NCI-H446 (cell line): Measurements from ENCODE around the gene GALNTL6.
"Not testable (repeated sequence)": the region's sequence is repeated elsewhere in the genome, so short reads cannot be mapped to it uniquely, and the experiment has no call there.

Source experiments
- DNase-seq, 2 experiments: peaks; one replicate each; lab custom pipeline; 2025; lab: John Stamatoyannopoulos, UW

GALNTL6 gene

GRCh38 chr4:172750910-172751309 lies 937.7 kb downstream of the GALNTL6 start:
- no peak for DNase-seq

- DNase-seq, result no peak
Measured at GRCh38 chr4:172751550-172751949, 938.3 kb downstream of the GALNTL6 start.

GRCh38 chr4:172758586-172759340 lies 945.6 kb downstream of the GALNTL6 start:
- DNase-seq, result no peak

GRCh38 chr4:172760512-172760911 lies 947.3 kb downstream of the GALNTL6 start:
- no peak for DNase-seq

DNA sequence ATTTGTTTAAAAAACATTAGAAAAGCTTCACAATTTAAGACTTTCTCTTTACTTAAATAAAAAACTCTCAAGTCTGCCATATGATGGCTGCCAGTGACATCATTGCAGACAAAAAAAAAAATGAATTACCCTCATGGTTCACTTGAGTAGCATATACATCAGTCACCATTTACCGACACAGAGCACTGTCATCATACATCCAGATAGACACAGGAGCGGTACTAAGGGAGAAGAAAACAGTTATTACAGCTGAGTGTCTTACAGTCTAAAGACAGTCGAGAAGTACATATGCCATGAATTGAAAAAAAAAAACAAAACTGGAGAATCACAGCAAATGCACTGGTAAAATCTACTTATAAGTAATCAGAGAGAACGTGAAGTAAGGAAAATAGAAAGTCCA lies 949.7 kb downstream of the GALNTL6 start:
- DNase-seq, result no peak

- DNase-seq, result no peak
Measured at GRCh38 chr4:172770787-172771186, 957.6 kb downstream of the GALNTL6 start.

GRCh38 chr4:172772781-172773180 lies 959.6 kb downstream of the GALNTL6 start:
- DNase-seq, result no peak

- DNase-seq, result no peak
Measured at GRCh38 chr4:172776203-172776861, 963.1 kb downstream of the GALNTL6 start.

DNA sequence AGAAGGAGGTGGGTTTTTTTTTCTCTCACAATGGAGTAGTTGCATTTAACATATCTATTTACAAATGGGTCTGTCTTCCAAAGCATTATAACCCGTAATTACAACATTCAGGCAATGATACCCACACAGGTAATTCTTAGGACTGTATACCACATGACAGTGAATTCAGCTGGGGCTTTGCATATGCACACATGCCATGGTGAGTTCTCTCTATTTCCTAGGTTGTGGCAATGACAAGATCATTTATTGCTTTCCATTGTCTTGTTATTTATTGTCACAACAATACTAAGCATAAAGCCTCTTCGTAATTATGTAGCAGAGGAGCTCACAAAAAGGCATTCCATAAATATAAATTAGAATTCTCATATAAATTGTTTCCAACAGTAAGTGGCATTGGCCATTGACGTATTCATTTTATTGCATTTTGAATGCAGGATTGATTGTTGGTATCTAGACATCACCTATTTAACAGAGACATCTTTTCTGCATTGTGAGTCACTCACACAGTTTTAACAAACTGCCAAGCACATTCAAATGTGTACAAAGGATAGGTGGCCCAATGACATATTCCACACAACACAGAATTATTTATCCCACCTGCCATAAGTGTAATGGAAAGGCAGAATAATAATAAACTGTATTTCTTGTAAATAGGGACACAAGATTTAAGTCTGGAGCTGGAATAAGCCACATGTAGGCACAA lies 964.7 kb downstream of the GALNTL6 start:
- DNase-seq, result no peak

DNA sequence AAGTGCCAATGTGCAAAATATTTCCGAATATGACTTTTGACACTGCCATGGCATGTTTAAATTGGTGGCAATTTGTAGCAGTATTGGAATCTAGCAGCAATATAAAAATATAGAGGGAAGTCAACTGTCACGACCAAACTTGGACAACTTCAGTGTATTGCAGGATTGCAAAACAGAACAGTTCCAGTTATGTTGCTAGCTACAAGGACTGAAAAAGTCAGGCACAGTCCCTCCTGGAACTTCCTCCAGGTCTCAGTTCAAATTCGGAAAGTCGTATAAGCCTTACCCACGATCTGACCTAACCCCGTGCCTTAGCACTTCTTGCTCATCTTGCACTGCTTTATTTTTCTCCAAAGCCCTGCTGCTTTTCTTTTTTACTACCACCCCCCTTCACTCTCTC lies 965.4 kb downstream of the GALNTL6 start:
- no peak for DNase-seq

DNA sequence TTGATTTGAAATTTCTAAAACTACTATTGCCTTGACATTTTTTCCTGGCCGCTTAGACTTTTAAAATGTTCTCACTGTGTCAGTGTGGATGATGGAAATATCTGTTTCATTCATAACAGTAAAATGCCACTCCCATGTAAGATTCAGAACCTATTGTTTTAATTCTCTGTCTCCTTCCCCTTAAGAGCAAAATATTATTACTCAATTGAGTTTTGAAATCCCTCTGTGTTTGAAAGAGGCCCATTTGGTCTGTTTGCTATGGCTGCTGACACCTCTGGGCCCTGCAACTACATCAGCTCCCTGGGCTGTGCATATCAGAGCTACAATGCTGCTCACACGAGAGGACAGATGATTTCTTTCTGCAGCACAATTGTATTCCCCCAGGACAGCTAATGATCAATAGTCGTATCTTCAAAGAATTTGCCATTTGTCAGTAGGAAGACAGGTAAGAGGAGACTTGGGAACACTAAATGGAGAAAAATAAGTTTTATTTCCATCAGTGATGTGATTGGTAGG lies 967.4 kb downstream of the GALNTL6 start:
- DNase-seq, result no peak

- no peak for DNase-seq
Measured at GRCh38 chr4:172785613-172786012, 972.4 kb downstream of the GALNTL6 start.

DNA sequence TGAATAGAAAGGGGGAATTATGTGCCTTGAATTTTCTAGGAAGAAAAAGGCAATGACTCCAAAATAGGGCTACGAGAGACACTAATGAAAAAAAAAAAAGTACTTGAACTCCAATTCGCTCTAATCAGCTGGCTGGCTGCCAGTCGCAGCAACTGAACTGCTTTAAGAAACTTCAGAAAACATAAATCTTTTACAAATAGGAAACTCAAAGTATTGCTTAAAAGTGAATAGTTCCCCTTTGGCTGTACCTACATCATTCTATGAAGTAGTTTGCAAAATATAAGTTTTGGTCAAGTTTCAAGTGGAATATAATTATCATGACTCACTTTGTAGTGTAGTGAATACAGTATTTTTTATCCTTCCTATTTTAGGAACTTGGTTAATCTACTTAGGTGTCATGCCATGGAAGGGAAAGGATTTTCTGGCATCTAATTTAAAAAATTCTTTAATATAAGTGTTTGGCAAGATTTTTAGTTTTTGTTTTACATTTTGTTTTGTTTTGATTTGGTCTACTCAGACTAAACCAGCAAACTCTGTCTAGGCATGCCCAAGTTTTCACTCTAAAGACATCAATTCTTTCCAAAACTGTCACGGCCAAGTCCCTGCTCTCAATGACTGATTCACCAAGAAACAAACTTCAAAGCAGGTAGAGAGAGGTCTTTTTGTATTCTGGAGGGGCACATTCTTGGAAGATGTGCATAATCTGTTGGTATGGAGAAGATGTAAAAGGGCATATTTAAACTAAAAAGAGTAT lies 973.0 kb downstream of the GALNTL6 start:
- DNase-seq, result no peak

GRCh38 chr4:172787111-172787510 lies 973.9 kb downstream of the GALNTL6 start:
- DNase-seq, result no peak

GRCh38 chr4:172791841-172792240 lies 978.6 kb downstream of the GALNTL6 start:
- DNase-seq, result no peak

GRCh38 chr4:172793565-172794306 lies 980.5 kb downstream of the GALNTL6 start:
- no peak for DNase-seq

DNA sequence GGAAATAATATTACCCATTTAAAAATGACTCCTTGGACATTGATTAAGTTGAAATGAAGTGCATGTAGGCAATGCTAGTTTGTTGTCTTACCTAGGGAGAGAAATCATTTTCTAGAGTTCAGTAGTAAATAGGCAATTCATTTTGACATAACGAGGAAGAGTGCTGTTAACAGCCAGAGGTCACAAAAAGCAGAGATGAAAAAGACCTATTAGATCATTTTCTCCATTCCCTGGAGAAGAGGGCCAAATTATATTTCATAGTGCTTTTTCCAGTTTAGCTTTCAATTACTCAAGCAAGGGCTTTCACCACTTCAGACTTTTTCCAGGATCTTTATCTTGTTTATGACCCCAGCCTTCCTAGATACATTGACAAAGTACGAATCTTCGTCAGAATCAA lies 981.1 kb downstream of the GALNTL6 start:
- no peak for DNase-seq

DNA sequence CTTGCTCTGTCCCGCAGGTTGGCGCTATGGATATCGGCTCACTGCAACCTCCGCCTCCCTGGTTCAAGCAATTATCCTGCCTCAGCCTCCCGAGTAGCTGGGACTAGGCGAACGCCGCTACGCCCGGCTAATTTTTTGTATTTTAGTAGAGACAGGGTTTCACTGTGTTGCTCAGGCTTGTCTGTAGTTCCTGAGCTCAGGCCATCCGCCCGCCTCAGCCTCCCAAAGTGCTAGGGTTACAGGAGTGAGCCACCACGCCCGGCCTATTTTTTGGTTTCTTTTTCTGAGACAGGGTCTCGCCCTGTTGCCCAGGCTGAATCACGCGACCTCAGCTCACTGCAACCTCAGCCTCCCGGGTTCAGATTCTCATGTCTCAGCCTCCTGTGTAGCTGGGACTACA lies 984.1 kb downstream of the GALNTL6 start:
- not testable (repeated sequence) for DNase-seq

DNA sequence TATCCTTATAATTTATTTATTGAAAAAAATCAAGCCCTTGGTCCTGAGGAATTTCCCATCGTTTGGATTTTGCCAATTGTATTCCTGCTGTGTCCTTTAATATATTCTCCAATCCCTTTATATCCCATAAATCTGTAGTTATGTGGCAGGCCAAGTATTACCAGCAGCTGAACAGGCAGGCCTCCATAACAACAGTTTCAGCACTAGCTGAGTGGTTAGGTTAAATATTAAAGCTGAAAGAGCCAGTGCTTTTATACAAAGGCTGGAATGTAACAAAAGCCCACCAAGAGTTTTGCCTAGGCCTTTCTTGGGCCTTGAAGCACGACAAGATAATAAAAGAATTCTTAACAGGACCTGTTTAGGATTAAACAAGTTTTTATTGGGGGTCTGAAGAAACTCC lies 988.8 kb downstream of the GALNTL6 start:
- DNase-seq, result no peak

GRCh38 chr4:172806841-172807240 lies 993.6 kb downstream of the GALNTL6 start:
- DNase-seq, result no peak

GRCh38 chr4:172808196-172808595 lies 995.0 kb downstream of the GALNTL6 start:
- DNase-seq, result no peak
